ENCODE results near the gene STAT5B.
A peak's percentile ranks its signal among the peaks of the same experiment; 100 is the strongest.

Gene STAT5B

DNA sequence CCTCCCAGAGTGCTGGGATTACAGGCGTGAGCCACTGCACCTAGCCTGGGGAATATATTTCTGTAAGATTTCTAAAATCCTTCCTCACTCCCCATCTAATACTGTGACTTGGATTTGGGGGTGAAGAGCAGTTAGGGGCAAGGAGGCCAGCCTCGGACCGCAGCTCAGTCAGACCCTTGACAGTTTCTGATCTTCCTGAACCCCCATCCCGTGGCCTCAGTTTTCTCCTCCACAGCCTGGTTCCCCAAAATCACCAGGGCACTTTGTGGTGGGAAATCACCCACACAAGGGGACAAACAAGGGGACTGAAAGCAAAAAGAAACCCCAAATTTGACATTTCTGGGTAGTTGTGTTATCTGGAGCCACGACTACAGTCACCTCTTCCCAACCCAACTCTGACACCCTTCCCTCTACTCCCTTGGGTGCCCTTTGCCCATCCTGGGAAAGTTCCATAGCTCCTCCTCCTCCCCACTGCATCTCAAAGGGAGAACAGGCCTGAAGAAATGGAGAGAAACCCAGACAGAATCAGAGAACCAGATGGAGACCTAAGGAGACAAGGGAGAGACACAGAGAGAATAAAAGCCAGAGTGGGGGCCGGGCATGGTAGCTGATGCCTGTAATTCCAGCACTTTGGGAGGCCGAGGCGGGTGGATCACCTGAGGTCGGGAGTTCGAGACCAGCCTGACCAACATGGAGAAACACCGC, 9.3 kb upstream of the STAT5B start:
- no peak for DNase-seq (ENCODE audit: low read depth in 2 of 2)

DNA sequence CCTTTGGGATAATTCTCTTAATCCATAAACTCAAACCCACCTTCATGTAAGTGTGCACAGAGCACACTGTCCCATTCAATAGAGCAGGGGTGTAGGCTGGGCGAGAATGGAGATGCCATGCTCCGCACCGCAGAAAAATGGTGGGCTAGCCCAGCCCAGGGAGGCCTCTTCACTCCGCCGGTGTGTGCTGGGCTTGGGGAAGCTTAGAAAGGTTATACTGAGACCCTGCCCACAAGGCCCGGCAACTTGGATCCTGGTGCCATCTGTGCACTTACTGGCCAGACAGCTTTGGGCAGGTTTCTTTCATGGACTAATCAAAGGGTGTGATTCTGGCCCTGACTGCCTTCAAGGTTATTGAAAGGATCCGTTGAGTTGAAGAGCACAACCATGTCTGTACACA, 8.4 kb upstream of the STAT5B start:
- DNase-seq (ENCODE audit: low read depth in 2 of 2), result no peak

- no peak for DNase-seq (ENCODE audit: low read depth in 2 of 2)
These were observed 7.8 kb upstream of the STAT5B start for GRCh38 chr17:42284024-42284369.

- DNase-seq (ENCODE audit: low read depth in 2 of 2), result no peak
These were observed 7.2 kb upstream of the STAT5B start for GRCh38 chr17:42283241-42284023.

GRCh38 chr17:42282478-42283080, 6.4 kb upstream of the STAT5B start:
- no peak for DNase-seq (ENCODE audit: low read depth in 2 of 2)

DNA sequence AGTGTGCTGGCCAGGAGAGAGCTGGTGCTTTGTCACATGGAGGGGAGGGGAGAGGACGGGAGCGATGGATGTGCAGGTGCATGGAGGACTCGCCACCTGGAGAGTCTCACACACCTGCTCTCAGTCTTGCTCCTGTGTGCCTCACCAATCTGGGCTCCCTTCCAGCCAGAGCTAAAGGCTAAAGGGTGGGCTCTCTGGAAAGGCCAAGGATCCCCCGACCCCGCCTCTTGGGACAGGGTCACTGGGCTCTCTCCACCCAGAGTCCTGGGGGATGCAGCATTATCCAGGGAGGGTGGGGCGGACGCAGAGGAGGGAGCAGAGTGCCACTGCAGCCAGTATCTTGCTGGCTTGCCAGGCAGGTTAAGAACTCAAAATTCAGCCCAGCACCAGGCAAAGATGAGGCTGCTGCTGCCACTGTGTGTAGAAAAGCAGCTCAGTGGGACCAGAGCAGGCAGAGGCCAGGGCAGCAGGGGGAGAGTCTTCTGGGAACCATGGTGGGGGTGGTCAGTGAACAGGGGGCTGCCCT, 5.4 kb upstream of the STAT5B start:
- no peak for DNase-seq (ENCODE audit: low read depth in 2 of 2)

- no peak for DNase-seq (ENCODE audit: low read depth in 2 of 2)
These were observed 3.8 kb upstream of the STAT5B start for GRCh38 chr17:42279776-42280630.

- DNase-seq (ENCODE audit: low read depth in 2 of 2), result no peak
These were observed 1.1 kb upstream of the STAT5B start for GRCh38 chr17:42277342-42277712.

DNA sequence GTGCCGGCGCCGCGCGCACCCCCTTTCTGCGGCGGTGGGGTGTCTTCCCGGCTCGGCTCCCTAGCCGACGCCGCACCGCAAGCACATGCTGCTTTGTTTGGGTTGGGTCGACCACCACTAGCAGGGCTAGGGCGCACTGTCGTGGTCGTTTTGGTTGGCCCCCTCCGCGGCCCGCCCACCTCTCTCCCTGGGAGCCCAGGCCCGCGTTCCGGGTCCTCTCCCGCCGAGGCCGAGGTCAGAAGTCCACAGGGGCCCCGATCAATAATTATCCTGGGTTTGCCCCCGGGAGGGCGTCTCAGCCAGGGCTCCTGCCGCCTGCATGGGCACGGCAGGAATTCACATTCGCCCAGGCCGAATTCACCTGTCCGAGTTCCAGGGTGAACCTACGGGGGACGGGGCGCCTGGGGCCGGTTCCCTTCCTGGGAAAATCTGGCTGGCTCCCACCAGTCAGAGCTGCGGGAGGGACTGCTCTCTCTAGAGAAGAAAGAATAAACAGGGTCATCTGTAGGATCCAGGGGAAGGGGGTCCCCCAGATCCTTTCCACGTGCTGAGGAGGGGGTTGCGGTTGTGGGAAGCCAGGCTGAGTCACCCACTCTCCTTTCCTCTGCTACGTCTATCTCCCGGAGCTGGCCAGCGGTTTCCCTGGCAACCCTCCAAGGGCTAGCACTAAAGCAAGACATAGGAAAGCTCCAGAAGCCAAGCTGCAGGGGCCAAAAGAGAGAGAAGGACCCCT, 584 bp upstream of the STAT5B start:
- no peak for DNase-seq (ENCODE audit: low read depth in 2 of 2)

DNA sequence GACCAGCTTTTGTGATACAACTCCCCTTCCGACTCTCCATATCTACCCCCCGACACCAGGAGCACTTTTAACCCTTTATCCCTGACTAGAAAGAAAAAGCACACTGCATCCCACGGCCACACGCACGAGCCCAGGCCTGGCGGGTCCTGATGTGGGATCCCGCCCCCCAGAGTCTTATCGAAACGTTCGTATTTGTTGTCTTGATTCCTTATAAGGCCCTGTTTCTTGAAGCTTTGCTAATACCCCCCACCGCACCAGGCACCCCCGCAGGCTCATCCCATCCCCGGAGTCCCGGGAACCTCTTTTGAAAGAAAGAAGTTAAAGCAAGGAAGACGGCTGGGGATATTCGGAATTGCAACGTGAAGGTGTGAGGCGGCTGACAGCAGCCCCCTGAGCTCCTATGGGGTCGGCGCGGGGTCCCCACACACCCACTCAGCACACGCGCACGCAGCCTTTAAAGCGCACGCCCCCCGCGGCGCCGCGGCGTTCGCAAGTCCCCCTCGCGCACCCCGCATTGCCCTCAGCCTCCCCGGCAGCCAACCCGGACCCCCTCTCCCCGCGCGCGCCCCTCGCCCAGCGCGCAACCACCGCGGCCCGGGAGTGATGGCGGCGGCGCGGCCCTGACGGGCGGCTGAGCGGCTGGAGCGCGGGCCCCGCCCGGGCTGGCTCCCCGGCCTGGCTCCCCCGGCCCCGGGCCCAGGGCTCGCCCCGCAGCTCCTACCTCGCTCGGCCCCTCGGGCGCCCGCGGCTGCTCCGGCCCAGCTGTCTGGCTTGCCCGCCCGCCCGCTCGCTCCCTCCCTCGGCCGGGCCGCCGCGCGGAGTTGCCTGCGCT, 448 bp downstream of the STAT5B start:
- DNase-seq (ENCODE audit: low read depth in 2 of 2), result peak in 1 of 2 donors; percentile 28

- no peak for DNase-seq (ENCODE audit: low read depth in 2 of 2)
These were observed 1.2 kb downstream of the STAT5B start for GRCh38 chr17:42274812-42275526.

DNA sequence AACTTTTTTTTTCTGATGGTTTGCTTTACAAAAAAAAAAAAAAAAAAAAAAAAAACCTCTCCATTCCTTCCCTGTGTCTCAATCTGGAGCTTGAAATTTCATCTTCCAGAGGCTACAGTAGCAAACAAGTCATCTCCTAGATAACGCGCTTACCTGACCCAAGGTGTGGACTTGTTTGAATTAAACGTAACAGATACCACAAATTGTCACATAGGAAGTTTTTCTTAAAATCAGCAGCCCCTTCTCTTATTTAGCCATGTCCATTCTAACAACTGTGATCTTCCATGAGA, 2.0 kb downstream of the STAT5B start:
- DNase-seq (ENCODE audit: low read depth in 2 of 2), result no peak

DNA sequence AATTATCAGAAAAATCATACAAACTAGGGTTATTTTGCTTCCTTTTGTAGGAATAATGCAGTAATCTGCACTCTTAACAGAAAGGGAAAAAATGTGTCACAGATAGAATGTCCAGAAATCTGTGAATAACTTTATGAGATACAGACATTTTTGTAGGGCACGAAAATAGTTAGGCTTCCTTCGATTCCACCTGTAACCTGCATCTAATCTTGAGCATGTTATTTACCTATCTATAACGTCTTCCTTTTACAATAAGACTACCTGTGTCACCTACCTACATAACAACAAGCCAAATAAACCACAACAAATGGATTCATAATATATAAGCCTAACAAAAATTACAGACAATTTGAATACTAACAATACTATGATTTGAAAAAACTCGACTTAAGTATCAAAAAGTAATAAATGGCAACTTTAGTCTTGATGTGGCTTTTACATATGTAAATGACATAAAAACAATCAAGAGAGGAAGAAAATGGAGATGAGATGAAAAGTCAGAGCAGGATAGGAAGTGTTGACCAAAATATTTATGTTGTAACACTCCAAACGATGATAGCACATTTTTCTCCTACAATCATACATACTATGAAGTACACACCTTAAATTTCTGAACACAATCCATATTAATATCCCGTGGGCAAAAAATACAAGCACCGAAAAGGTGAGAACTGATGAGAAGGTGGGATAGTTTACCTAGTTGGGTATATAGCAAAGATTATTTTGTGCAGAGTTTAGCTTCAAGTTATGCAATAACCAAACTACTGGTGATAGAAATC, 2.5 kb downstream of the STAT5B start:
- no peak for DNase-seq (ENCODE audit: low read depth in 2 of 2)

DNA sequence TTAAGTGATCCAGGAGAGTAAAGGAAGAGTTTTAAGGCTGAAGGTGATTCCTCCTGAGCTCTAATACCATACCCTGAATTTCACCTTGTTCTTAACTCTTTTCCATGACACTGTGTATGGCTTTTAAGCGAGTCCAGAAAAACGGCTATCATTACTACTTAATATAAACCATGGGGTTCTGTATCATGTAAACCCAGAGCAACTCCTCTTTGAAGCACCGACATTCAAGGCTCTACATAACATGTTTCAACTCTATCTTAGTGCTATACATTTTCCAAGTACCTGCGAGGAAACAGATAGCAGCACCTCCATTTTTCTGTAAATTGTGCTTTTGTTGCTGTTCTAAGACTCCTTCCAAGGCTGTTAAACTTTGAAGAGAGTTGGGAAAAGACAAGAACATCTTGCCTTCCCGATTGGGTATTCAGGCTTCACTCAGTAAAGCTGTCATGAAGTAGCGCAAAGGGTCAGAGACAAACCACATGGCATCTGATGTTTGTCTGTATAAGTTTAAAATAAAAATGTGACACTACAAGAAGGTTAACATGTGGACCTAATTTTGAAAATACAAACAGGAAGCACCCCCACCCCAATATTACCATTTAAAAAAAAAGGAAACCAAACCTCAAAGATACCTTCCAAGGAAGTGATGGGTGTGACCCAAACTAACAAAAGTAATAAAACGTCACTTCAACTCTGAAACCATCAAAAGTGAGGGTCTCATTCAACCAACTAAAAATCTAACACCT, 3.9 kb downstream of the STAT5B start:
- no peak for DNase-seq (ENCODE audit: low read depth in 2 of 2)

DNA sequence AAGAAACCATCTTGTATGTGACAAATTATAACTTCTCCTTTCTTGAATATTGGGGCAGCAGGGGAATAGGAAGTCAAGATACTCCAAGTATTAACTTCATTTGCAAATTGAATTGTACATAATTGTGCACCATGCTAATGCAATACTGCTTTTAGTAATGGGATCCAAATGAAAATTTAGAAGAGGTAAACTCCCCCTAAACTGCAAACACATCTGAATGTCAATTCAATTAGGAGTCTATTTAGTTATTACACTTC, 4.5 kb downstream of the STAT5B start:
- no peak for DNase-seq (ENCODE audit: low read depth in 2 of 2)

DNA sequence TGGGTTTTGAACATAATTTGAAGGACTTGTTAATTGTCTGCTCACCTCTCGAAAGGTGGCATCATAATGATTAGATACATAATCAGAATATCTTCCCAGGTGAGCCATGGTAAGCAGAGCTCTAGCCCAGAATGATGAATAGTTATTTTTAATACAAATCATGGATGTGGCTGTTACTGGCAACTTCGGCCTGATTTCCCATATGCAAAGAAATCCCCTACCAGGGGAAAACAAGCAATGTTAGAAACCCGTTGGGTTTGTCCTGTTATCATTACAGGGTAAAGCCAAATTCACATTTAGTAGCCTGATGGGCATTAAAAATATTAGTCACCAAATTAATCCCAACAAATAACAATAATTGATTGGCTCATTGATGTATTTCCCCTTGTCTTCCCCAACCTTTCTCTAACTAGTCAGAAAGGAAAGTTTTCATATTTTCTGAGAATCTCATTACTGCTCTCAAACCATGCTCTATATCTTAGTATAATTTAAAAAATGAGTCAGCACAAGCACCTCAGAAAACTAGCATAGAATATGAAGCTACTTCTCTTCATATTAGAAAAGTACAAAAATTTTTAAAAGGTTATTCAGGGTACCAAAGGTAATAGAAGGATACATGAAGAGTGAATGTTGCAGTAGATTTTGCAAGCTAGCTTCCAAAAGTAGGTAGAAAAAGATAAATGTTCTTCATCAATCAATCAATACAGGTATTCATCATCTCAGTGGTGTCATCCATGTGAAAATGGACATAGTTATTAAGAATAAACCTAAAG, 5.0 kb downstream of the STAT5B start:
- DNase-seq (ENCODE audit: low read depth in 2 of 2), result no peak

GRCh38 chr17:42270596-42270995, 5.6 kb downstream of the STAT5B start:
- no peak for DNase-seq (ENCODE audit: low read depth in 2 of 2)

DNA sequence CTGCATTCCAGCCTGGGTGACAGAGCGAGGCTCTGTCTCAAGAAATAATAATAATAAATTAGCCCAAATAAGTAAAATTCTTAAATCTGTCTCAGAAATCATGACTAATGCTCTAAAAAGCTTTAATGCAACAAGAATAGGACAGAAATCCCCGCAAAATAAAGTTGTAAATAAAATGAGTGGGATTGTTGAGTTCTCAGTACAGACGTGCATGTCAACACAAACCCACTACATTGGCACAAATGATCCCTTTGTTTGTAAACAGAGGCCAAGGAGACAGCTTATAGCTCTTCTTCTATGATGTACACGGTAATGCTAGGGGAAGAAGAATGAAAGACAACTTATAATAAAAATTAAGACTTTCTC, 6.0 kb downstream of the STAT5B start:
- no peak for DNase-seq (ENCODE audit: low read depth in 2 of 2)

Data from activated CD8-positive, alpha-beta memory T cell treated with anti-CD3 and anti-CD28 coated beads for 4 hours (primary cell).